KMS-11 (cell line): ENCODE data around the gene ZNF740.
"Not testable (repeated sequence)": the region's sequence is repeated elsewhere in the genome, so short reads cannot be mapped to it uniquely, and the experiment has no call there.

ENCODE experiments used
- H2AFZ ChIP-seq: fragments of 200-600 bp; sonication (generic); 2 replicates; pipeline ENCODE4 v1.6.1; 2016; ENCODE audit warnings: antibody characterized with exemption, mixed run types, low read depth
- H3K27ac ChIP-seq: fragments of 200-600 bp; sonication (generic); 2 replicates; pipeline ENCODE4 v1.6.1; 2016; ENCODE audit warnings: mild to moderate bottlenecking, mixed run types
- H3K27me3 ChIP-seq: fragments of 200-600 bp; sonication (generic); 2 replicates; pipeline ENCODE4 v1.6.1; 2017; ENCODE audit warnings: mild to moderate bottlenecking, low read depth, mixed run types, moderate library complexity; ENCODE audit not compliant: insufficient read depth
- H3K36me3 ChIP-seq: fragments of 200-600 bp; sonication (generic); 2 replicates; pipeline ENCODE4 v1.6.1; 2017; ENCODE audit warnings: mild to moderate bottlenecking, mixed run types; ENCODE audit not compliant: insufficient read depth
- H3K4me1 ChIP-seq: fragments of 200-600 bp; sonication (generic); 2 replicates; pipeline ENCODE4 v1.6.1; 2016; ENCODE audit warnings: mild to moderate bottlenecking, low read depth, mixed run types; ENCODE audit not compliant: poor library complexity, severe bottlenecking
- H3K4me2 ChIP-seq: fragments of 200-600 bp; sonication (generic); 2 replicates; pipeline ENCODE4 v1.7.0; 2016; ENCODE audit warnings: mild to moderate bottlenecking, mixed run types
- H3K4me3 ChIP-seq: fragments of 200-600 bp; sonication (generic); IDR thresholded peaks from 2 replicates; pipeline ENCODE4 v1.6.1; 2017; ENCODE audit warnings: low read depth, low read length, mixed read lengths; ENCODE audit not compliant: insufficient read depth
- H3K79me2 ChIP-seq: fragments of 200-600 bp; sonication (generic); 2 replicates; pipeline ENCODE4 v1.6.1; 2016; ENCODE audit warnings: low read depth, mixed run types; ENCODE audit not compliant: insufficient read depth
- H3K9ac ChIP-seq: fragments of 200-600 bp; sonication (generic); 2 replicates; pipeline ENCODE4 v1.6.1; 2016; ENCODE audit warnings: mild to moderate bottlenecking, mixed run types
- H4K20me1 ChIP-seq: fragments of 200-600 bp; sonication (generic); 2 replicates; pipeline ENCODE4 v1.6.1; 2016; ENCODE audit warnings: mild to moderate bottlenecking, mixed run types; ENCODE audit not compliant: insufficient read depth
- CTCF ChIP-seq: fragments of 200-600 bp; sonication (generic); conservative IDR thresholded peaks from 2 replicates; pipeline ENCODE4 v1.6.1; 2017; ENCODE audit warnings: low read depth, mild to moderate bottlenecking, antibody characterized with exemption, low read length, moderate library complexity, mixed read lengths

The ZNF740 gene

DNA sequence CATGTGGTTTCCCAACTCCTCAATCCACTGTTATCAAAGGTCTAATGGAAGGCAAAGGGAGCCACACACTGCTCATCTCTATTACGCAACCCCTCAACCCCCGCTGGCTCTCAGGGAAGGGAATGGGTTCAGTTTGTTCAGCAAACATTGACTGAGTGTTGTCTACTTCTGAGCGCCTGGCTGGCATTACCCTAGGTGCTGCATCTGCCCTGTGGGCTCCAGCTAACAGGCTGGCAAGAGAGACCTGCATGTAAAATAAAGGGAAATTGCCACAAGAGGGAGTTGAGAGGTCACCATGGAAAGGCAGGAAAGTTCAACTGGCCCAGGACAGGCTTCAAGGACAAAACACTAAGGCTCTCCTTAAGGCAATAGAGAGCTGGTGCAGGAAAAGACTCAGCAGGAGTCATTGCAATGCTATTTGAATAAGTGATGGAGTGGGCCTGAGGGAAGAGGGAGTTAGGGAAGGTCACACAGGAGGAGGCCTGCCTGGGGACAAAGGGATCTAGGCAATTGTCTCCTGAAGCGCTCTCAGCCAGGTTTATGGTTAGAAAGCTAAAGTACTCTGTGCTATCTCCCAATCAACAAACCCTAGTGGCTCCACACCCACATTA, 5.5 kb upstream of the ZNF740 start:
- Histone ChIP-seq H3K27me3 (no peaks in the 10 kb centered on the region), H3K4me3 (no peak overlapping the region), H3K36me3 (no peaks in the 10 kb centered on the region), H3K79me2 (peaks cover 6% of the 10 kb centered on the region; the same call in 1 of the 2 replicates), H4K20me1 (no peaks in the 10 kb centered on the region), H3K4me1 (peaks cover 46% of the 10 kb centered on the region), H3K9ac (no peak overlapping the region), H3K4me2 (no peak overlapping the region), H2AFZ (no peak overlapping the region), H3K27ac (no peak overlapping the region; the same call in 1 of the 2 replicates)
- TF ChIP-seq CTCF: peak; percentile 81

- H3K9ac ChIP-seq: no peak overlapping the region
- H2AFZ ChIP-seq: no peak overlapping the region
- no peak overlapping the region for H3K27ac ChIP-seq
- no peak overlapping the region for H3K4me3 ChIP-seq
- TF ChIP-seq CTCF: no peak
- H3K36me3 ChIP-seq: no peaks in the 10 kb centered on the region
- H3K4me2 ChIP-seq: no peak overlapping the region
- no peaks in the 10 kb centered on the region for H3K27me3 ChIP-seq
- H3K79me2 ChIP-seq: peaks cover 12% of the 10 kb centered on the region
- H4K20me1 ChIP-seq: no peaks in the 10 kb centered on the region
- peaks cover 50% of the 10 kb centered on the region for H3K4me1 ChIP-seq
Observed at GRCh38 chr12:53176750-53177149, 3.8 kb upstream of the ZNF740 start.

DNA sequence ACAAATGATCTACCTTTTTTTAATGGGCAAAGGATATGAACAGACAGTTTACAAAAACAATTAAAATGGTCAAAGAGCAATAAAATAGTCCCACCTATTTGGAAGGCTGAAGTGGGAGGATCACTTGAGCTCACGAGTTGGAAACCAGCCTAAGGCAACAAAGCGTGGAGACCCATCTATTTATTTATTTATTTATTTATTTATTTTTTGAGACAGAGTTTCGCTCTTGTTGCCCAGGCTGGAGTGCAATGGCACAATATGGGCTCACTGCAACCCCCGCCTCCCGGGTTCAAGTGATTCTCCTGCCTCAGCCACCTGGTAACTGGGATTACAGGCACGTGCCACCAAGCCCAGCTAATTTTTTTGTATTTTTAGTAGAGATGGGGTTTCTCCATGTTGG, 3.1 kb upstream of the ZNF740 start:
- H3K27me3 ChIP-seq, H3K4me2 ChIP-seq, H3K4me3 ChIP-seq, H2AFZ ChIP-seq, H3K36me3 ChIP-seq, H4K20me1 ChIP-seq, H3K9ac ChIP-seq, H3K27ac ChIP-seq: not testable (repeated sequence)
- H3K4me1 ChIP-seq: peaks cover 57% of the 10 kb centered on the region
- peaks cover 19% of the 10 kb centered on the region for H3K79me2 ChIP-seq

- H3K79me2 ChIP-seq: peaks cover 33% of the 10 kb centered on the region
- peak overlapping the region; percentile 79; the same call in 1 of the 2 replicates for H3K27ac ChIP-seq
- not testable (repeated sequence) for H3K36me3 ChIP-seq, H4K20me1 ChIP-seq, H3K9ac ChIP-seq, H3K27me3 ChIP-seq, H3K4me3 ChIP-seq, H2AFZ ChIP-seq
- peaks cover 70% of the 10 kb centered on the region for H3K4me1 ChIP-seq
- H3K4me2 ChIP-seq: peak overlapping the region; percentile 80
Observed at GRCh38 chr12:53178803-53179202, 1.7 kb upstream of the ZNF740 start.

- Histone ChIP-seq H3K4me3 (peak overlapping the region; percentile 96), H3K4me2 (peak overlapping the region; percentile 80), H3K79me2 (peaks cover 39% of the 10 kb centered on the region), H3K27ac (peak overlapping the region; percentile 79), H3K36me3 (no peaks in the 10 kb centered on the region), H2AFZ (peak overlapping the region; percentile 78), H3K4me1 (peaks cover 67% of the 10 kb centered on the region), H3K27me3 (no peaks in the 10 kb centered on the region), H4K20me1 (no peaks in the 10 kb centered on the region), H3K9ac (peak overlapping the region; percentile 62)
- TF ChIP-seq CTCF: peak; percentile 13; the same call in 1 of the 2 replicates
Observed at GRCh38 chr12:53179687-53180219, 769 bp upstream of the ZNF740 start.
